MM.1S (cell line): ENCODE data around the gene CGA.

Experiments used
- DNase-seq: peaks from one replicate; pipeline ENCODE4 v3.0.0-alpha.2; 2015
- H2AFZ ChIP-seq: fragments of 300-600 bp; sonication (generic); 2 replicates; pipeline ENCODE4 v1.6.0; 2016; ENCODE audit warnings: antibody characterized with exemption, low read length
- H3F3A ChIP-seq: fragments of 300-600 bp; sonication (generic); 2 replicates; pipeline ENCODE4 v1.6.1; 2016; ENCODE audit warnings: mild to moderate bottlenecking, antibody characterized with exemption, low read length, moderate library complexity, mixed read lengths; ENCODE audit not compliant: insufficient read depth
- H3K27ac ChIP-seq: fragments of 300-600 bp; sonication (generic); 2 replicates; pipeline ENCODE4 v1.5.1; 2016; ENCODE audit warnings: mild to moderate bottlenecking, low read length
- H3K27me3 ChIP-seq: fragments of 300-600 bp; sonication (generic); replicated peaks from 2 replicates; pipeline ENCODE4 v1.6.0; 2016; ENCODE audit warnings: low read length; ENCODE audit not compliant: insufficient read depth
- H3K36me3 ChIP-seq: fragments of 300-600 bp; sonication (generic); replicated peaks from 2 replicates; pipeline ENCODE4 v1.6.1; 2016; ENCODE audit warnings: mild to moderate bottlenecking, low read length, mixed read lengths; ENCODE audit not compliant: insufficient read depth
- H3K4me1 ChIP-seq: fragments of 300-600 bp; sonication (generic); 2 replicates; pipeline ENCODE4 v1.6.1; 2016; ENCODE audit warnings: low read length, mixed read lengths
- H3K4me2 ChIP-seq: fragments of 300-600 bp; sonication (generic); 2 replicates; pipeline ENCODE4 v1.6.0; 2016; ENCODE audit warnings: low read depth, low read length
- H3K4me3 ChIP-seq: fragments of 300-600 bp; sonication (generic); 2 replicates; pipeline ENCODE4 v1.5.1; 2016; ENCODE audit warnings: low read length, mixed read lengths
- H3K79me2 ChIP-seq: fragments of 300-600 bp; sonication (generic); 2 replicates; pipeline ENCODE4 v1.6.1; 2016; ENCODE audit warnings: mixed run types, low read length, mixed read lengths
- H3K9ac ChIP-seq: fragments of 300-600 bp; sonication (generic); 2 replicates; pipeline ENCODE4 v1.6.1; 2016; ENCODE audit warnings: low read length, mixed read lengths
- H3K9me2 ChIP-seq: fragments of 300-600 bp; sonication (generic); replicated peaks from 2 replicates; pipeline ENCODE4 v1.6.1; 2016; ENCODE audit warnings: mild to moderate bottlenecking, low read length, mixed read lengths; ENCODE audit not compliant: insufficient read depth
- H3K9me3 ChIP-seq: fragments of 300-600 bp; sonication (generic); replicated peaks from 2 replicates; pipeline ENCODE4 v1.6.1; 2016; ENCODE audit warnings: mild to moderate bottlenecking, low read length, mixed read lengths; ENCODE audit not compliant: insufficient read depth
- H4K20me1 ChIP-seq: fragments of 300-600 bp; sonication (generic); 2 replicates; pipeline ENCODE4 v1.6.1; 2016; ENCODE audit warnings: mild to moderate bottlenecking, low read length, moderate library complexity, mixed read lengths; ENCODE audit not compliant: insufficient read depth
- CTCF ChIP-seq: fragments of 300-600 bp; sonication (generic); IDR thresholded peaks from 2 replicates; pipeline ENCODE4 v1.5.1; 2016; ENCODE audit warnings: antibody characterized with exemption, low read length, mixed read lengths
- EZH2 ChIP-seq: fragments of 300-600 bp; sonication (generic); optimal IDR thresholded peaks from 2 replicates; pipeline ENCODE3; 2017; ENCODE audit warnings: low read depth, mild to moderate bottlenecking, antibody characterized with exemption, low read length, mixed read lengths
- EZH2phosphoT487 ChIP-seq: fragments of 300-600 bp; sonication (generic); IDR thresholded peaks from 2 replicates; pipeline ENCODE4 v1.6.1; 2018; ENCODE audit warnings: antibody characterized with exemption, low read length

The CGA gene

GRCh38 chr6:87078983-87079616 lies 15.8 kb downstream of the CGA start:
- TF ChIP-seq EZH2phosphoT487 (no peak), CTCF (peak; percentile 95)
- 0 out of 2 replicates have a peak overlapping the region, but pooled peaks have one; percentile 9 for H2AFZ ChIP-seq
- peak; percentile 68 for DNase-seq
- H3K9me2 ChIP-seq, result no peaks in the 10 kb centered on the region
- H3K4me1 ChIP-seq, result no peaks in the 10 kb centered on the region
- H4K20me1 ChIP-seq, result no peaks in the 10 kb centered on the region
- no peak overlapping the region for H3K9ac ChIP-seq
- H3K27me3 ChIP-seq, result no peaks in the 10 kb centered on the region
- no peak overlapping the region for H3K27ac ChIP-seq
- no peaks in the 10 kb centered on the region for H3K9me3 ChIP-seq
- no peak overlapping the region for H3K4me2 ChIP-seq
- no peak overlapping the region for H3K4me3 ChIP-seq
- no peaks in the 10 kb centered on the region for H3K79me2 ChIP-seq
- H3F3A ChIP-seq, result no peaks in the 10 kb centered on the region
- no peaks in the 10 kb centered on the region for H3K36me3 ChIP-seq

- H3K4me1 ChIP-seq, result no peaks in the 10 kb centered on the region
- no peak overlapping the region for H2AFZ ChIP-seq
- no peak for DNase-seq
- no peaks in the 10 kb centered on the region for H3K27me3 ChIP-seq
- no peaks in the 10 kb centered on the region for H3K79me2 ChIP-seq
- H3K9me3 ChIP-seq, result no peaks in the 10 kb centered on the region
- H3K27ac ChIP-seq, result no peak overlapping the region
- no peak overlapping the region for H3K9ac ChIP-seq
- no peak overlapping the region for H3K4me2 ChIP-seq
- H3K36me3 ChIP-seq, result no peaks in the 10 kb centered on the region
- H4K20me1 ChIP-seq, result no peaks in the 10 kb centered on the region
- TF ChIP-seq EZH2, result no peak
- TF ChIP-seq EZH2phosphoT487, result no peak
- no peak for TF ChIP-seq CTCF
- H3K4me3 ChIP-seq, result no peak overlapping the region
- no peaks in the 10 kb centered on the region for H3K9me2 ChIP-seq
- no peaks in the 10 kb centered on the region for H3F3A ChIP-seq
These were observed 19.7 kb downstream of the CGA start for GRCh38 chr6:87075168-87075567.

- H3K27ac ChIP-seq, result no peak overlapping the region
- no peaks in the 10 kb centered on the region for H3K4me1 ChIP-seq
- no peaks in the 10 kb centered on the region for H3K9me2 ChIP-seq
- H3K79me2 ChIP-seq, result no peaks in the 10 kb centered on the region
- TF ChIP-seq EZH2phosphoT487, result no peak
- no peak for TF ChIP-seq EZH2
- no peak for TF ChIP-seq CTCF
- H3K36me3 ChIP-seq, result no peaks in the 10 kb centered on the region
- H3K9me3 ChIP-seq, result no peaks in the 10 kb centered on the region
- H3K4me2 ChIP-seq, result no peak overlapping the region
- H3K9ac ChIP-seq, result no peak overlapping the region
- H3K4me3 ChIP-seq, result no peak overlapping the region
- no peak for DNase-seq
- H3K27me3 ChIP-seq, result no peaks in the 10 kb centered on the region
- no peak overlapping the region for H2AFZ ChIP-seq
- no peaks in the 10 kb centered on the region for H3F3A ChIP-seq
- no peaks in the 10 kb centered on the region for H4K20me1 ChIP-seq
These were observed 20.7 kb downstream of the CGA start for GRCh38 chr6:87074101-87074621.
